ENCODE measurements around the gene PIAS2.

DNA sequence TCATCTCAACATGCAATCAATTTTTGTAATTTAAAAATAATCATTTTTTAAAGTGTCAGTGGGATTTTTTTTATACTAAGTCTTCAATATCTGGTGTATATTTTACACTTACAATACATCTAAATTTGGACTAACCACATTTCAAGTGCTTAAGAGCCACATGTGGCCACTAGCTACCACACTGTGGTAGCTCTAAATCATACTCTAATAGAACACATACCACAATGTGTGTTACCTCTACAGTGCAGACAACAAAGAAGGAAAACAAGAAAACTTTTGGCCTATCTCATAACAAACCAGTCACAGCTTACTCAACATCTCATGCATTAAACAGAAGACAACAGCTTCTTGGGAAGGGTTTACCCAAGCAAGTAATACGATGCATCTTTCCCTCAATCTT is 24.5 kb downstream of the PIAS2 start:
- TF ChIP-seq, protein P1, sequence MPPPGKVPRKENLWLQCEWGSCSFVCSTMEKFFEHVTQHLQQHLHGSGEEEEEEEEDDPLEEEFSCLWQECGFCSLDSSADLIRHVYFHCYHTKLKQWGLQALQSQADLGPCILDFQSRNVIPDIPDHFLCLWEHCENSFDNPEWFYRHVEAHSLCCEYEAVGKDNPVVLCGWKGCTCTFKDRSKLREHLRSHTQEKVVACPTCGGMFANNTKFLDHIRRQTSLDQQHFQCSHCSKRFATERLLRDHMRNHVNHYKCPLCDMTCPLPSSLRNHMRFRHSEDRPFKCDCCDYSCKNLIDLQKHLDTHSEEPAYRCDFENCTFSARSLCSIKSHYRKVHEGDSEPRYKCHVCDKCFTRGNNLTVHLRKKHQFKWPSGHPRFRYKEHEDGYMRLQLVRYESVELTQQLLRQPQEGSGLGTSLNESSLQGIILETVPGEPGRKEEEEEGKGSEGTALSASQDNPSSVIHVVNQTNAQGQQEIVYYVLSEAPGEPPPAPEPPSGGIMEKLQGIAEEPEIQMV (CRISPR knock-in tag; IDR thresholded peaks at IDR 0.05; ENCODE audit: low read depth), result no peak
- TF ChIP-seq, protein P2, sequence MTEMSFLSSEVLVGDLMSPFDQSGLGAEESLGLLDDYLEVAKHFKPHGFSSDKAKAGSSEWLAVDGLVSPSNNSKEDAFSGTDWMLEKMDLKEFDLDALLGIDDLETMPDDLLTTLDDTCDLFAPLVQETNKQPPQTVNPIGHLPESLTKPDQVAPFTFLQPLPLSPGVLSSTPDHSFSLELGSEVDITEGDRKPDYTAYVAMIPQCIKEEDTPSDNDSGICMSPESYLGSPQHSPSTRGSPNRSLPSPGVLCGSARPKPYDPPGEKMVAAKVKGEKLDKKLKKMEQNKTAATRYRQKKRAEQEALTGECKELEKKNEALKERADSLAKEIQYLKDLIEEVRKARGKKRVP (CRISPR knock-in tag; IDR thresholded peaks at IDR 0.05), result no peak
- no peak for TF ChIP-seq TEAD2 (CRISPR knock-in tag; IDR thresholded peaks at IDR 0.05)
- no peak for TF ChIP-seq ZNF816 (CRISPR knock-in tag; IDR thresholded peaks at IDR 0.05; ENCODE audit: borderline replicate concordance)
- TF ChIP-seq, protein P3, sequence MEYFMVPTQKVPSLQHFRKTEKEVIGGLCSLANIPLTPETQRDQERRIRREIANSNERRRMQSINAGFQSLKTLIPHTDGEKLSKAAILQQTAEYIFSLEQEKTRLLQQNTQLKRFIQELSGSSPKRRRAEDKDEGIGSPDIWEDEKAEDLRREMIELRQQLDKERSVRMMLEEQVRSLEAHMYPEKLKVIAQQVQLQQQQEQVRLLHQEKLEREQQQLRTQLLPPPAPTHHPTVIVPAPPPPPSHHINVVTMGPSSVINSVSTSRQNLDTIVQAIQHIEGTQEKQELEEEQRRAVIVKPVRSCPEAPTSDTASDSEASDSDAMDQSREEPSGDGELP (IDR thresholded peaks at IDR 0.05; ENCODE audit: borderline replicate concordance, low read depth), result no peak
- TF ChIP-seq, protein P4, sequence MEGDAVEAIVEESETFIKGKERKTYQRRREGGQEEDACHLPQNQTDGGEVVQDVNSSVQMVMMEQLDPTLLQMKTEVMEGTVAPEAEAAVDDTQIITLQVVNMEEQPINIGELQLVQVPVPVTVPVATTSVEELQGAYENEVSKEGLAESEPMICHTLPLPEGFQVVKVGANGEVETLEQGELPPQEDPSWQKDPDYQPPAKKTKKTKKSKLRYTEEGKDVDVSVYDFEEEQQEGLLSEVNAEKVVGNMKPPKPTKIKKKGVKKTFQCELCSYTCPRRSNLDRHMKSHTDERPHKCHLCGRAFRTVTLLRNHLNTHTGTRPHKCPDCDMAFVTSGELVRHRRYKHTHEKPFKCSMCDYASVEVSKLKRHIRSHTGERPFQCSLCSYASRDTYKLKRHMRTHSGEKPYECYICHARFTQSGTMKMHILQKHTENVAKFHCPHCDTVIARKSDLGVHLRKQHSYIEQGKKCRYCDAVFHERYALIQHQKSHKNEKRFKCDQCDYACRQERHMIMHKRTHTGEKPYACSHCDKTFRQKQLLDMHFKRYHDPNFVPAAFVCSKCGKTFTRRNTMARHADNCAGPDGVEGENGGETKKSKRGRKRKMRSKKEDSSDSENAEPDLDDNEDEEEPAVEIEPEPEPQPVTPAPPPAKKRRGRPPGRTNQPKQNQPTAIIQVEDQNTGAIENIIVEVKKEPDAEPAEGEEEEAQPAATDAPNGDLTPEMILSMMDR (CRISPR knock-in tag; IDR thresholded peaks at IDR 0.05), result no peak
- no peak for TF ChIP-seq MYC (CRISPR knock-in tag; IDR thresholded peaks at IDR 0.05; ENCODE audit: borderline replicate concordance)
- no peak for TF ChIP-seq JARID2 (CRISPR knock-in tag; IDR thresholded peaks at IDR 0.05; ENCODE audit: insufficient replicate concordance)
